D721Med (cell line): ENCODE results near the gene GPR180.
"Not testable (repeated sequence)": the region's sequence is repeated elsewhere in the genome, so short reads cannot be mapped to it uniquely, and the experiment has no call there.

ENCODE experiments used
- DNase-seq: peaks from one replicate; pipeline ENCODE4 v3.0.0; 2011; ENCODE audit warnings: low spot score; ENCODE audit not compliant: insufficient read length
- FAIRE-seq: peaks from 2 replicates; lab custom pipeline; 2011; peaks lifted over from hg19 to GRCh38; lab: Jason Lieb, UNC
- CTCF ChIP-seq: IDR thresholded peaks from 2 replicates; pipeline ENCODE4 v1.5.1; 2012; ENCODE audit warnings: mild to moderate bottlenecking, control low read depth; ENCODE audit not compliant: insufficient read depth; ENCODE audit errors: missing control alignments

Gene GPR180

DNA sequence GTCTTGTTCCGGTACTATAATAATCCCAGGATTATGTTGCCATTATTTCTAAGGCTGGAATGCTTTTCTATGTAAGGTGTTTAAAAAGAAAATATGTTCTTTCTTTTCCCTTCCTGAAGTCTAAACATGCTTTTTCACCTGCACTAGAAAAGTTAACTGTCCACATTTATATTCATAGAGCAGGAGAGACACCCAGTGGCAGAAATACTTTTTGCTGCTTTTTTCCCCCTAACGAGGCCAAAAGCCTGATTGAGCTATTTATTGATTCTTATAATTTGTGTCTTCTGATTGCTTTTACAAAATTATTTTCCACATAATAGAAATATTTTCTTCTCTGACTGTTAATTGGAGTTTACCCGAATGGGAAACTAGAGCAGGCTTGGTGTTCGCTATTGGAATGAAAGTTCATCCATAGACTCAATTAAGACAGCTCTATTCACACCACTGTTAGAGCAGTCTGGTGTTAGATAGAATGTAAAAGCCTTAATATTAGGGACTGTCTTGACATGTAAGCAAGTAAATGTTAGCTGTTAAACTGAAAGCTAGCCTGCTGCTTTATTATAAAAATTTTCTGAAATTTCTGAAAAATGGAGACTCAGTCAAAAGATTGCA is 15.8 kb downstream of the GPR180 start:
- no peak for DNase-seq
- peak; percentile 79 for FAIRE-seq
- TF ChIP-seq CTCF, result peak; percentile 83

DNA sequence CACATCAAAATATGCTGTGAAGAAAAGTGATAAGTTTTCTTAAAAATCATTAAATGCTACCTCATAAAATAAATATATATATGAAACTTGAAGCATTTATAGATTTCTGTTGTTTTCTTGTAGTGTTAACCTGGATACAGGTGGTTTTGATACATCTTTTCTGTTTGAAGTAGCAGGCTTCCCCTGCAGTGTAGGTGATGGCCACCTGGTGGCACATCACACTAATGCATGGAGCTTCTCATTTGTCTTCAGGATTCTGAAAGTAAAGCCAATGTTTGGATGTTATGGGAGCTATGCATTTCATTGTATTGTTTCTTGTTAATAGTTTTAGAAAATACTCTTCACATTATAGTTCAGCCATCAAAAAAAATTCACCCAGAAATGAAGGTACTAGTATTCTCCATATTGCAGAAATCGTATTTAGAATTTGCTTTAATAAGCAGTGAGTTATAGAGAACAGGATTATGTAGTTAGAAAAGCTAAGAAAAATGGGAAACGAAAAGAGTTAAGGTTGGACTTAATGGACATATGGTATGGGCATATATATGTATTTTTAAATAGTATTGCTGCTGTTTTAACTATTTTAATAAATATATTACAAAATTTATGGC is 18.7 kb downstream of the GPR180 start:
- FAIRE-seq (no peak), DNase-seq (no peak)
- TF ChIP-seq CTCF, result peak; percentile 72

DNA sequence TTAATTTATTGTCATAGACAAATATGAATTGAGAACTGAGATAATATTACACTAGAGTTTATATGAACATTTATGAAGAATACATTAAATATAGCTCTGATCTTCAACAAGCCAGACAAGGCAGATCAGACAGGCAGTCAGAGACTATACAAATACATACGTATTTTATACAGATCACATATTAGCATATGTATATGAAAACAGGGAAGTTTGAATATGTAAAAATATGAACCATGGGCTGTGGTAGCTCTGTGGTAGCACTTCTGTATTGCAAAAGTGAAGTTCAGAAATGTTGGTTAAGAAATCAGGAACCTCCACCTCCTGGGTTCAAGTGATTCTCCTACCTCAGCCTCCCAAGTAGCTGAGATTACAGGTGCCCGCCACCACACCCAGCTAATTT is 20.7 kb downstream of the GPR180 start:
- no peak for DNase-seq
- FAIRE-seq, result no peak
- TF ChIP-seq CTCF, result no peak

DNA sequence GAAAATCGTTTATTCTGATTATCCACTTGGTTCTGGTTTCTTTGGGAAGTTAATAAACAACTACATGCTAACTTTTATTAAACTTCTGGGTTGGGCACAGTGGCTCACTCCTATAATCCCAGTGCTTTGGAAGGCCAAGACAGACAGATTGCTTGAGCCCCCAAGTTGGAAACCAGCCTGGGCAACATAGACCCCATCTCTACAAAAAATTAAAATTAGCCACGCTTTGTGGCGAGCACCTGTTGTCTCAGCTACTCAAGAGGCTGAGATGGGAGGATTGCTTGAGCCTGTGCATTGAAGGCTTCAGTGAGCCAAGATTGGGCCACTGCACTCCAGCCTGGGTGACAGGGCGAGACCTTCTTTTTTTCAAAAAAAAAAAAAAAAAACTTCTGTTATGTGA is 21.7 kb downstream of the GPR180 start:
- TF ChIP-seq CTCF, result no peak
- no peak for FAIRE-seq
- DNase-seq, result no peak

DNA sequence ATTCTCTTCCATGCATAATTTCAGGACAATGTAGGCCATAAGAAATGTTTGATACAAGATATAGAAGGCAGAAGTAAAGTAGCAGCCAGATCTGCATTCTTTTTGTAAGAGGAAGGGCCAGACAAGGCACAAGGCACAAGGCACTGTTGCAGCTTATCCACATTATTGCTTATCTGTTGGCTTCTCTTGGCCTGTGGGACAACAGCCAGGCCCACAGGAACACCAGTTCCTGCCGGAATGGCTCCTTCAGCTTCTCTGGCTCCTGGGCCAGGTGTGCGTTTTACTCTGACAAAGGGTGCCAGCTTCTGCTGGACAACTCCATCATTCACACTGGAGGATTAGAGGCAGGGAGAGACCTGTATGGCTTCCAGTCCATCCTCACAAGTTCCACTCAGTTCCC is 29.2 kb downstream of the GPR180 start:
- no peak for FAIRE-seq
- DNase-seq, result no peak
- no peak for TF ChIP-seq CTCF

DNA sequence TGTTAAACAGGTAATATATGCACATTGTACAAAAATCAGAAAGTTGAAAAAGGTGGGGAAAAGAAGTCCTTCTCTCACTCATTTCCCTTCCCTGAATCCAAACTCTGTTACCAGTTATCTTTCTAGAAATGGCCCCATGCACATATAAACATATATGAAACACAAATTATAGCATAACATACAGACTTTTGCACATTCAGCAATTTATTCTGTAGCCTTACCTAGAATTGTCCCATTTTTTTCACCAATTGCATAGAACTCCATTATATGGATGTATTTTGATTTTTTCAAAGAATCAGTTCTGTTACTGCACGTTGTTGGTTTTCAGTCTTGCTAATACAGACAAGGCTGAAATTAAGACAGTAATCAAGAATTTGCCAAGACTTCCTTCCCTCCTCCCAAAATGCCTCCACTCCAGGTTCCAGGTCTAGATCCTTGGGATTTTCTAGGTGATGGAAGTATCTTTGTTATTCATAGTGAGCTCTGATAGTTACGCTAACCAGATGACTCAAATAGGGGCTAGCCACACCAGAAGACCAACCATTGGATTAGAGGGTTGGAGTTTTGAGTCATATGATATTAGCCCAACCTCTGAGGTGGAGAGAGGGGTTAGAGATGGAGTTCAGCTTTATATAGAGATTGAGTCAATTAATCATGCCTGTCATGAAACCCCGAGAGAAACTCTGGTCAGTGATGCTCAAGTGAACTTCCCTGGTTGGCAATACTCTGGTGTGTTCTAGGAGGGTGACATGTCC is 30.7 kb downstream of the GPR180 start:
- no peak for TF ChIP-seq CTCF
- FAIRE-seq, result no peak
- no peak for DNase-seq

DNA sequence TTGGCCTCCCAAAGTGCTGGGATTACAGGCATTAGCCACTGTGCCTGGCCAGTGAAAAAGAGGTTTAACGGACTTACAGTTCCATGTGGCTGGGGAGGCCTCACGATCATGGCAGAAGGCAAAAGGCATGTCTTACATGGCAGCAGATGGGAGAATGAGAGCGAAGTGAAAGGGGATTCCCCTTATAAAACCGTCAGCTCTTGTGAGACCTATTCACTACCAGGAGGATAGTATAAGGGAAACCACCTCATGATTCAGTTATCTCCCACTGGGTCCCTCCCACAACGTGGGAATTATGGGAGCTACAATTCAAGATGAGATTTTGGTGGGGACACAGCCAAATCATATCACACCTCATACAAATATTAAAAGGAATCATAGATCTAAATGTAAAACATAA is 34.4 kb downstream of the GPR180 start:
- not testable (repeated sequence) for FAIRE-seq, DNase-seq
